Activated B cell treated with CpG ODN at 0.5 μM for 24 hours (primary cell): ENCODE results near the gene NHS. TPM values are rescaled to one million over a fixed set of nuclear protein-coding genes. Genes with fewer than 3 reads are reported as not detected.

Experiments
- ATAC-seq: fragments of 200-7000 bp; cut with Tn5 transposase; one replicate; pipeline ENCODE4 v1.10.0; 2021; ENCODE audit warnings: low read depth, mild to moderate bottlenecking, moderate library complexity
- CTCF ChIA-PET: fragments of 350-600 bp; sonication (Branson Sonifier 250); formaldehyde crosslinking; loops from one replicate; lab custom pipeline; 2021; ENCODE audit warnings: antibody characterized with exemption; lab: Charles Lee
- POLR2A ChIA-PET: fragments of 350-600 bp; sonication (Branson Sonifier 250); formaldehyde crosslinking; loops from one replicate; lab custom pipeline; 2021; ENCODE audit warnings: antibody characterized with exemption; lab: Charles Lee
- DNase-seq: peaks from one replicate; pipeline ENCODE4 v3.0.0; 2022
- H3K27ac Mint-ChIP-seq: one replicate; pipeline ENCODE4 v1.8.0; 2020; ENCODE audit warnings: mixed read lengths
- H3K27me3 Mint-ChIP-seq: one replicate; pipeline ENCODE4 v1.8.0; 2021; ENCODE audit warnings: mixed read lengths
- H3K36me3 Mint-ChIP-seq: one replicate; pipeline ENCODE4 v1.8.0; 2021; ENCODE audit warnings: low read depth, mixed read lengths
- H3K4me1 Mint-ChIP-seq: one replicate; pipeline ENCODE4 v1.8.0; 2021; ENCODE audit warnings: mixed read lengths
- H3K4me3 Mint-ChIP-seq: one replicate; pipeline ENCODE4 v1.8.0; 2020; ENCODE audit warnings: mild to moderate bottlenecking, mixed read lengths
- H3K9me3 Mint-ChIP-seq: one replicate; pipeline ENCODE4 v1.8.0; 2020; ENCODE audit warnings: mixed read lengths
- intact Hi-C: fragments of 100-400 bp; cut with micrococcal nuclease; formaldehyde crosslinking; loops from one replicate; pipeline ENCODE4 v1.15.1; 2024
- total RNA-seq: library from RNA; stranded (reverse); gene quantifications from 2 replicates; pipeline ENCODE4 v1.2.3, GENCODE V29; 2022
- TF ChIP-seq, protein P1 (sequence below): fragments of 200-600 bp; IDR thresholded peaks from one replicate; pipeline ENCODE4 v1.8.0; 2022; ENCODE audit warnings: antibody characterized with exemption, mild to moderate bottlenecking

Gene NHS
- total RNA-seq, 1 donor from 2014 or later = not detected

DNA sequence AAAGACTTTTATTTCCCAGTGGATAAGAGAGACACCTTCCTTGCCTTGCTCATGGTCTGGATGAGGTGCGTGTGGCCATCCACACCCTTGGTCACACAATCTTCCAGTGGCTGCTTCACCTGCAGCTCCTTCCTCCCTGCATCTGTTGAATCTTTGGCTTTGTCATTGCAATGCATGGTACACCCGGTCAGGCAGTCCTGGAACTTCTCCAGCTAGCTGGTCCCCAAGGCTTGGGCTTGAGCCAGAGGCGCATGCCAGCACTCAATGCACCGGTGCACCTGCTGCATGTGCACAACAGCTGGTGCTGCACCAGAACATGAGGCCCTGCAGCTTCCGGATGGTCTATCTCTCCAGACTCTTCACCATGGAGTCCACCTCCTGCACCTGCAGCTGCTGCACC is 394.0 kb downstream of the NHS start:
- no peaks in the 10 kb centered on the region for H3K4me1 Mint-ChIP-seq
- TF ChIP-seq, protein P1, sequence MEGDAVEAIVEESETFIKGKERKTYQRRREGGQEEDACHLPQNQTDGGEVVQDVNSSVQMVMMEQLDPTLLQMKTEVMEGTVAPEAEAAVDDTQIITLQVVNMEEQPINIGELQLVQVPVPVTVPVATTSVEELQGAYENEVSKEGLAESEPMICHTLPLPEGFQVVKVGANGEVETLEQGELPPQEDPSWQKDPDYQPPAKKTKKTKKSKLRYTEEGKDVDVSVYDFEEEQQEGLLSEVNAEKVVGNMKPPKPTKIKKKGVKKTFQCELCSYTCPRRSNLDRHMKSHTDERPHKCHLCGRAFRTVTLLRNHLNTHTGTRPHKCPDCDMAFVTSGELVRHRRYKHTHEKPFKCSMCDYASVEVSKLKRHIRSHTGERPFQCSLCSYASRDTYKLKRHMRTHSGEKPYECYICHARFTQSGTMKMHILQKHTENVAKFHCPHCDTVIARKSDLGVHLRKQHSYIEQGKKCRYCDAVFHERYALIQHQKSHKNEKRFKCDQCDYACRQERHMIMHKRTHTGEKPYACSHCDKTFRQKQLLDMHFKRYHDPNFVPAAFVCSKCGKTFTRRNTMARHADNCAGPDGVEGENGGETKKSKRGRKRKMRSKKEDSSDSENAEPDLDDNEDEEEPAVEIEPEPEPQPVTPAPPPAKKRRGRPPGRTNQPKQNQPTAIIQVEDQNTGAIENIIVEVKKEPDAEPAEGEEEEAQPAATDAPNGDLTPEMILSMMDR = no peak
- DNase-seq = no peak
- no peak for ATAC-seq
- no peak overlapping the region for H3K27ac Mint-ChIP-seq
- H3K4me3 Mint-ChIP-seq = no peak overlapping the region
- intact Hi-C loops = no loop called here
- H3K27me3 Mint-ChIP-seq = no peaks in the 10 kb centered on the region
- no peaks in the 10 kb centered on the region for H3K36me3 Mint-ChIP-seq
- H3K9me3 Mint-ChIP-seq = no peaks in the 10 kb centered on the region
- POLR2A ChIA-PET = no interaction called here
- CTCF ChIA-PET = no interaction called here

DNA sequence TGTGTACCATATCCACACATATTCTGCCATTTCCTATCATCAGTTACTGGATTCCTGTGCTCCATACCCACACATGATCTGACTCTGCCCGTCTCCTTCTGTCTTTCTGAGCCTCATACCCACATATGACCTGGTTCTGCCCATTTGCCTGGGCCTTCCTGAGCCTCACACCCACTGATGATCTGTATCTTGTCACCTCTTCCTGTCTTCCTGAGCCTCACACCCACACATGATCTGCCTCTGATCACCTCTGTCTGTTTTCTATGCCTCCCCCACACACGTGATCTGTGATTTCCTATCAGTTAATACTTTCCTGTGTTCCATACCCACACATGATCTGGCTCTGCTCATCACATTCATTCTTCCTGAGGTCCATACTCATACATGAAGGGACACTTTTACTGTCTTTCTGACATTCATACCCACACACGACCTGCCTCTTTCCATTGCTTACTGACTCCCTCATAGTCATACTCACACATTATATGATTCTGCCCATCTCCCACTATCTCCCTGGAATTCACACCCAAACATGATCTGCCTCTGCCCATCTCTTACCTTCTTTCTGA is 394.8 kb downstream of the NHS start:
- no peak for ATAC-seq
- H3K4me3 Mint-ChIP-seq = no peak overlapping the region
- H3K9me3 Mint-ChIP-seq = no peaks in the 10 kb centered on the region
- H3K27ac Mint-ChIP-seq = no peak overlapping the region
- intact Hi-C loops = no loop called here
- ChIA-PET POLR2A (no interaction called here), CTCF (no interaction called here)
- H3K4me1 Mint-ChIP-seq = no peaks in the 10 kb centered on the region
- no peak for DNase-seq
- TF ChIP-seq, protein P1 = no peak
- no peaks in the 10 kb centered on the region for H3K27me3 Mint-ChIP-seq
- no peaks in the 10 kb centered on the region for H3K36me3 Mint-ChIP-seq

DNA sequence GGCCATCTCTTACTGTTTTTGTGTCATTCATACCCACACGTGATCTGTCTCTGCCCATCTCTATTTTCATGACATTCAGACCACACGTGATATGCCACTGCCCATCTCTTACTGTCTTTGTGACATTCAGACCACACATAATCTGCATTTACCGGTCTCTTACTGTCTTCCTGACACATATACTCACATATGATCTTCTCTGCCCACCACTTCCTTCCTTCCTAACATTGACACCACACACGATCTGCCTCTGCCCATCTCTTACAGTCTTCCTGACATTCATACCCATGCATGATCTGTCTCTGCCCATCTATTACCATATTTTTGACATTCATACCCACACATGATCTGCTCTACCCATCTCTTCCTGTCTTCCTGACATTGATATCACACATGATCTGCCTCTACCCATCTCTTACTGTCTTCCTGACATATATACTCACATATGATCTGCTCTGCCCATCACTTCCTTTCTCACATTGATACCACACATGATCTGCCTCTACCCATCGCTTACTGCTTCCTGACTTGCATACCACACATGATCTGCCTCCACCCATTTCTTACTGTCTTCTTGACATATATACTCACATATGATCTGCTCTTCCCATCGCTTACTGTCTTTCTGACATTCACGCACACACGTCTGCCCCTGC is 398.3 kb downstream of the NHS start:
- DNase-seq (no peak), ATAC-seq (no peak)
- Mint-ChIP-seq H3K4me1 (no peaks in the 10 kb centered on the region), H3K27me3 (no peaks in the 10 kb centered on the region), H3K9me3 (no peaks in the 10 kb centered on the region), H3K27ac (no peak overlapping the region), H3K4me3 (no peak overlapping the region), H3K36me3 (no peaks in the 10 kb centered on the region)
- TF ChIP-seq, protein P1 = no peak
- POLR2A ChIA-PET = no interaction called here
- intact Hi-C loops = no loop called here
- CTCF ChIA-PET = no interaction called here

DNA sequence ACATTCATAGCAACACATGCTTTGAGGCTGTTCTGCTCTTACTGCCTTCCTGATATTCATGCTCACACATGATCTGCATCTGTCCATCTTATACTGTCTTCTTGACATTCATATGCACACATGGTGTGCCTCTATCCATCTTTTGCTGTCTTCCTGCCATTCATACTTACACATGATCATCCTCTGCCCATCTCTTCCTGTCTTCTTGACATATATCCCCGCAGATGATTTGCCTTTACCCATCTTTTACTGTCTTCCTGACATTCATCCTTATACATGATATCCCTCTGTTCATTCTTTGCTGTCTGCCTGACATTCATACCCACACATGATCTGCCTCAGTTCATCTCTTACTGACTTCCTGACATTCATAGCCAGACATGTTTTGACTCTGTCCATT is 399.1 kb downstream of the NHS start:
- no peaks in the 10 kb centered on the region for H3K36me3 Mint-ChIP-seq
- no peaks in the 10 kb centered on the region for H3K27me3 Mint-ChIP-seq

DNA sequence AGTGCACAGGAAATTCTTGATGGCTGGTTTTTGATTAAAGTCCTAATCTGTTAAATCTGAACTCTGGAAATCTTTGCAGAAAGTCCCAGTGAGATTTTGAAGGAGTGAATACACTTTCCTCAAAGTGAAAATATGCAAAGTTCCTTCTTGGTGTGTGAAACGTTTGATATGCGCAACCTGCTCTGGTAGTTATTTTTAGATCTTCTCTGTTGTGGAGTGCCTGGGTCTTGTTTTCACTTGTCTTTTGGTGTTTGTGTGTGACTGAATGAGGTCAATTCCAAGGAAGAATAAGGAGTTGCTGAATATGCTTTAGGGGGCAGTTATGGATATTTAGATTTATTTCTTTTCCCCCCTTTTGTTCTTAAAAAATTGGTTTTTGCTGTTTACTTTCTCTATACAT is 404.0 kb downstream of the NHS start:
- Mint-ChIP-seq H3K36me3 (no peaks in the 10 kb centered on the region), H3K27ac (no peak overlapping the region), H3K9me3 (peaks cover 4% of the 10 kb centered on the region), H3K4me3 (no peak overlapping the region), H3K27me3 (no peaks in the 10 kb centered on the region), H3K4me1 (peaks cover 1% of the 10 kb centered on the region)
- POLR2A ChIA-PET = no interaction called here
- CTCF ChIA-PET = no interaction called here
- TF ChIP-seq, protein P1 = no peak
- ATAC-seq = no peak
- no peak for DNase-seq
- intact Hi-C loops = no loop called here

More for the DNA sequence above, 399.1 kb downstream of the NHS start:
- Mint-ChIP-seq H3K9me3 (no peaks in the 10 kb centered on the region), H3K27ac (no peak overlapping the region), H3K4me1 (peaks cover 1% of the 10 kb centered on the region), H3K4me3 (no peak overlapping the region)
- ChIA-PET POLR2A (no interaction called here), CTCF (no interaction called here)
- ATAC-seq (no peak), DNase-seq (no peak)
- intact Hi-C loops = no loop called here
- TF ChIP-seq, protein P1 = no peak
